Central memory CD4-positive, alpha-beta T cell (primary cell): ENCODE measurements around the gene FAM13A.
"Not testable (repeated sequence)": the region's sequence is repeated elsewhere in the genome, so short reads cannot be mapped to it uniquely, and the experiment has no call there.

ENCODE experiments used
- DNase-seq: peaks from one replicate; pipeline ENCODE4 v3.0.0; 2022

The FAM13A gene

DNA sequence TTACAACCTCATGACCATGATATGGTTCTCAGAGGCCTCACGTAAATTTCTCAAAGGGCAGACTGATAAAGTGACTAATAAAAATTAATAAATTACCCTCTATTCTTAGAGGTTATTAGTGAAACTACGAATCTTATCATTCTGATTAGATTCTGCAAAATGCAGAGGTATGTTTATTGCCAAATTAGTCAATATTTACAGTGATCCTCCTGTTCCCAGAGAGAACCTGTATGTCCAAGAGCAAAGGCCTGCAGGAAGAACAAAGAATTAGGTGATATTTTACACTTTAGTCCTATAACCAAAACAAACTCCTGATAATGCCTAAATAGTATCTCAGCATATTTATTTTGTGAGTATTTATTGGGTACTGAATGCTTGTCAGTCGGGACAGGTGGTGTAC lies 58.1 kb downstream of the FAM13A start:
- DNase-seq: no peak

DNA sequence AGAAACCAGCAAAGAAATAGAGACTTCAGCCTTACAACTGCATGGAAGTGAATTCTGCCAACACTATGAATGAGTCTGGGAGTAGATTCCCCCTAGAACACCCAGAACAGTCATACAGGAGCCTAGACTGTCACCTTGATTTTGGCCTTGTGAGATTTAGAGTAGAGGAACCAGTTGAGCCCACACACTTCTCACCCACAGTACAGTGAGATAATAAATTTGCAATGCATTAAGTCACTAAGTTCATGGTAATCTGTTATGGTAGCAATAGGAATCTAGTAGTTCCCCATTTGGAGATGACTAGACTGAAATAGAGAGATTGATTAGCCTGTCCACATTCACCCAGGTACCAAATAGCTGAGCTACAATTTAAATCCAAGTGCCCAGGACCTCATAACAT lies 59.0 kb downstream of the FAM13A start:
- no peak for DNase-seq

DNA sequence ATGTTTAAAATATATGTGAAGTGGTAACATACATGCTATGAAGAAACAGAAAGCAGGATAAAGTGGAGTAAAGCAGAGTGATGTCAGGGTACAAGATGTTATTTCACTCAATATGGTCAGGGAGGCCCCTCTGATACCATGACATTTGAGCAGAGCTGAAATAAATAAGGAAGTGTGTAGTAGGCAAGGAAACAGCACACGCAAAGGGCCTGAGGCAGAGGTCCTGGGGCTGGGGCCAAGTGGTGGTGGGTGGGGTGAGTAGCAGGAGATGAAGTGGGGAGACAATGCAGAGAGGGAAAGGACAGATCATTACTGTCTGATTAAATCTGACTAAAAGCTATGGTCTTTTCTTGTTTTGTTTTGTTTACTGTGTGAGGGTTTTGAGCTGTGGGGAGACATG lies 61.1 kb downstream of the FAM13A start:
- no peak for DNase-seq

DNA sequence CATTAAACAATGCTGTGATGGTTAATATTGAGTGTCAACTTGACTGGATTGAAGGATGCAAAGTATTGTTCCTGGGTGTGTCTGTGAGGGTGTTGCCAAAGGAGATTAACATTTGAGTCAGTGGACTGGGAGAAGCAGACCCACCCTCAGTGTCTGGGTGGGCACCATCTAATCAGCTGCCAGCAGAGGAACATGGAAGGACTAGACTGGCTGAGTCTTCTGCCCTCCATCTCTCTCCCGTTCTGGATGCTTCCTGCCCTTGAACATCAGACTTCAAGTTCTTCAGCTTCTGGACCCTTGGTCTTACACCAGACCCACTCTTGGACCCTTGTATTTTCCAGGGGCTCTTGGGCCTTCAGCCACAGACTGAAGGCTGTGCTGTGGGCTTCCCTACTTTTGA lies 61.7 kb downstream of the FAM13A start:
- not testable (repeated sequence) for DNase-seq

DNA sequence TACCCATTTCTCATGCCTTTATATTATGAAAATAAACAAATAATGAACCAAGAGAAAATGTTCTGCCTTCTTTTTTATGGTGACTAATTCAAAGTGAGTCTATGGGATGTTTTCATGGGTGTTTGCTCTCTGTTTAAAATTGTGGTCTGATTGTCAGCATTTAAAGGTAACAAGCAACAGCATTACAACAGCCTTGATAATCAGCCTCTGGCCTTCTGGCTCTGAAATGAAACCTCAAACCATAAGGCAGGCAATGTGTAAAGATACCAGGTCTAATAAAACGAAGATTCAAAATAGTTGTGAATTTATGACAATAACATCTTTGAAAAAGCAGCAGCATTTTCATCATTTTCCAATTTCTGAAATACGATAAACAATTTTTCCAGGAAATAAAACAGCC lies 63.7 kb downstream of the FAM13A start:
- no peak for DNase-seq

DNA sequence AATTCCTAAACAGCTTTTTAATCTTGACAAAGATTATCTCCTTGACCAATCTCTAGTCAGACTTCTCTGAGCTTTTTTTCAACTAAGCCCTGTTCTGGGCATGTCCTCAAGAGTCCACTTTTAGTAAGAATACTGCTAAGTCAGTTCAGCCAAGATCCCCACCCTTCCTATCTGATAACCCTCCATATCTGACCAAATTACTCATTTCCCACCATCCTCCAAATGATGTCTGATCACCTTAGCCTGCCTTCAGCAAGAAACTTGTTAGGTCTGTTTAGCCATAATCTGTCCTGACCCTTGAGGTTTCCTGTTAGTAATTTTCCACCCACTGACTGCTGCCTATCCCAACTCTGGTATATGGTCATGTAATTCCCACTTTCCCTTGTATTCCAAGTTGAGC lies 65.2 kb downstream of the FAM13A start:
- no peak for DNase-seq

DNA sequence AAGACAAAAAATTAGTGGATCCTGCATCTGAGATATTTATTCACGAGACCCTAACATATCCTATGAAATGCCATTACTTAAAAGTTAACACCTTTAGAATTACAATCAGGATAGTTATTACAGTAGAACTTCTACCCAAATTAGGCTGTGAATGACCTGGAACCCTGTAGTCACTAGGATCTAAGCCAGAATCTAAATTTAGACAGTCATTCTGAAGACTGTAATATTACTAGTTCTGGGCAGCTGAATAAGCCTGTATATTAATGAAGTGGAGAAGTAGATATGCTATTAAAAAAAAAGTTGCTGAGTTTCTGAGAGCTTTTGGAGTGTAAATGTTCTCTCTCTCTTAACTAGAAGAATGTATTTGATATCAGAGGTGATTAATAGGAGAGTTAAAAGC lies 67.0 kb downstream of the FAM13A start:
- DNase-seq: no peak

DNA sequence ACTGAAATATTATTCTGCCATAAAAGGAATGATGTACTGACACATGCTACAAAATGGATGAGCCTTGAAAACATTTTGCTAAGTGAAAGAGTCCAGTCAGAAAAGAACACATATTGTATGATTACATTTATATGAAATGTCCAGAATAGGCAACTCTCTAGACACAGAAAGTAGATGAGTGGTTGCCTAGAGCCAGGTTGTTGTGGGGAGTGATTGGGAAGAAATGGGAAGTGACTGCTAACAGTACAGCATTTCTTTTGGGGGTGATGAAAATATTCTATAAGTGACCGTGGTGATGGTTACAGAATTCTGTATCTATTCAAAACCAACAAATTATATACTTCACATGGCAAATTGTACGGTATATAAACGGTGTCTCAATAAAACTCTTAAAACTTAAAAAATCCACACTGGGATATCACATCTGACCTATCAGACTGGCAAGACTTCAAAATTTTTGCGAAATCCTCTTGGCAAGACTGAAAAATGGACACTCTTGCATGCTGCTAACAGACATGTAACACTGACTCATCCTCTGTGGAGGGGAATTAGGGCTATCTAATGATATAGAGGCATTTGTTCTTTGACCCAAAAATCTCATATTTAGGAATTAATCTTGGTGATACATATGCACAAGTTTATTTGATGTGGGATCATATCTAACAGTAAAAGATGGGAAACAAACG lies 71.8 kb downstream of the FAM13A start:
- no peak for DNase-seq

DNA sequence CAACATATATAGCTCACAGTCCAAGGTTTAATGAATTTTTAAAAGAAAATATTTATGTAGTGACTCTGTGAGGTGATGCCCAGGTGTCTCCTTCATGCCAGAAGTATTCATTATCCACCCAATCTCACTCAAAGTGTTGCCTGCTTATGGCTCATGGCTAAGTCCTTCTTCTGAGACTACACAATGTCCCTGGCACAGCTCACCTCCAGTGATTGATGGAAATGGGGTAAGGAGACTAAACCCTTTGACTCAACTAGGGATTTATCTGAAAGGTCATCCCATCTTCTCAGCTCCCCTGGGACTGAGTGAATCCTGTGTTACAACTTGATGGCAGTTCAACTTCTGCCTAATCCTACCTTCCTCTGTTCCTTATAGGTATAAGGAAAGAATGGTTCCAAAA lies 74.2 kb downstream of the FAM13A start:
- no peak for DNase-seq

DNA sequence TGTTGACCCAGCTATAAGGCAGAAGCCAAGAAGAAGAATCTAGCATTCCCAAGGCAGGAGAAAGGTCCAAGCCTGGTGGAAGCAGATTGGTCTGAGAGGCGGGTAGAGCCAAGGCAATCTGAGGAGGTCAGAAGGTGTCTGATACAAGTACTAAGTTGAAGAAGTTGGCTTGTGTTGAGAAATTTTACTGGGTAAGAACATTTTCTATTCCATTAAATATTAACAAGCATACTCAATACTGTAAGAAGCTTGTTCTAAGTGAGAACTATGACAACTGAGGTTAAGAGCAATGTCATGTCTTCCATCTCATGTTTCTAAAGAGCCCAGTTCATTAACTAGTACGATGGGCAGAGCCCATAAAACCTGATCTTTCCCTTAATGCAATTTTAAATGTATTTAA lies 75.0 kb downstream of the FAM13A start:
- DNase-seq: no peak

DNA sequence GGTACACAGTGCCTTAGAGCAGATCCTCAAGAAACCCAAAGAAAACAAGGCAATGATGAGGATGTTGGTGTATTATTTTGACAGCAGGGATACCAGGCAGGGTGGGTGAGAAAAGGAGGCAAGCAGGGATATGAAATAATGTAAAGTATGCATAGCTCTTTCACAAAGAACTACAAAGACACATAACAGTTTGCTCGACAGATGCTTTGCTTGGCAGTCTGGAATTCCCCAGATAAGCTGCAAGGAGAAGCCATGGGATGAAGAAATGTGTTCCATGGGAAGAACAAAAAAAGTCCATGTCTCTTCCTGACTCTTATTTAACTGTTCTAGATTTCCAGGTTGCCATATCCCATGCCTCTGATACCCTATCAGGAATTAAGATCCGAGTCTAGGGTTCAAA lies 75.4 kb downstream of the FAM13A start:
- no peak for DNase-seq

DNA sequence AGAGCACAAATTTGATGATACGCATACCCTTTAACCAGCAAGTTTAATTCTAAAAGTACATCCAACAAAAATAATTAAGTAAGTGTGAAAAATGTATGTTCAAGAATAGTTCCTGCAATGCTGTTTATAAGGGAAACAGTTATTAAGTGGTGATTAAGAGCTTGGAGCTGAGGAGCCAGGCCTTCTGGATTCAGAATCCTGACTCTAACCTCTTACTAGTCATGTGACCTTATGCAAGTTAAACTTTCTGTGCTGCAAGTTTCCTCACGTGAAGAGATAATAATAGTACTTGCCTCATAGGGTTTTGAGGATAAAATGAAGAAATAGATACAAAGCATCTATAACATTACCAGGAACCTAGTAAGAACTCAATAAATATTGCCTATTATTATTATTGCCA lies 77.7 kb downstream of the FAM13A start:
- no peak for DNase-seq

DNA sequence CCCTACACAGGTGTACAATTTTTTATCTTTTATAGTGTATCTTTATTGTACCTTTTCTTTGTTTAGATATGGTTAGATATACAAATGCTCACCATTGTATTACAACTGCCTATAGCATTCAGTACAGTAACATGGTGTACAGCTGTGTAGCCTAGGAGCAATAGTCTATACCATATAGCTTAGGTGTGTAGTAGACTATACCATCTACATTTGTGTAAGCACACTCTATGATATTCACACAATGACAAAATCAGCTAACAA lies 80.3 kb downstream of the FAM13A start:
- DNase-seq: no peak

DNA sequence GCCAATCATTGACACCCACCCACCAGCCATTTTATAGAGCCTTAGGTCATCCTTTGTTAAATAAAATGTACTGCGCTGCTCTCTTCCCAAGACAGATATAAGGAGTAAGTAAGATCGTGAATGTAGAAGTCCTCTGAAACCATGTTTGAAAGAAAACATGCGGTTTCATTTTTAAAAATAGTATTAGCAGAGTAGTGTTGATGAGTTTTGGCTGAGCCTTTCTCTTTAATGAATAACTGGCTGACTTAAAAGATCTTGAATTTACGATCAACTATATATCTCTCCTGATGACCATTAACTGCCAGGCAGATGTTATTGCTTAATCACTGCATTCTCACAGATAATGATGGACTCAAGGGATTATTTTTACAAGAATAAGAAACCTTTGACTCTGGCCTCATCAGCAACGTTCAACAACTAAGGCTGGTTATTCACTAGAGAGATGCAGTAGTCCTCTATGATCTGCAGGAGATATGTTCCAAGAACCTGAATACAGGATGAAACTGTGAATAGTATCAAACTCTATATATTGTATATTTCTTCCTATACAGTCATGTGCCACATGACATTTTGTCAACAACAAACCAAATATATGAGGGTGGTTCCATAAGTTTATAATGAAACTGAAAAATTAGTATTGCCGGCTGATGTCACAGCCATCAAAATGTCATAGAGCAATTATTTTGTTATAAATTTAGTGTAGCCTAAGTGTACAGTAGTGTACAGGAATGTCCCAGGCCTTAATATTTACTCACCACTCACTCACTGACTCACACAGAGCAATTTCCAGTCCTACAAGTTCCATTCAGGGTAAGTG lies 80.8 kb downstream of the FAM13A start:
- DNase-seq: no peak

DNA sequence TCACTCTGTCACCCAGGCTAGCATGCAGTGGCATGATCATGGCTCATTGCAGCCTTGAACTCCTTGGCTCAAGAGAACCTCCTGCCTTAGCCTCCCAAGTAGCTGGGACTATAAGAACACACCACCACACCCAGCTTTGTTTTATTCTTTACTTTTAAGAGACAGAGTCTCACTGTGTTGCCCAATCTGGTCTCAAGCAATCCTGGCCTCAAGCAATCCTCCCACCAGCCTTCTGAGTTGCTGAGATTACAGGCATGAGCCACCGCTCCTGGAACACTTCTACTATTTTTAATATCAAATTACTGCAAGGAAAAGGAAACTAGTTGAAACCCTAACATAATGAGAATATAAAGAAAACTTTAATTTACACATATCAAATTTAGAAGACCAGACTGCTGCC lies 85.4 kb downstream of the FAM13A start:
- DNase-seq: no peak

DNA sequence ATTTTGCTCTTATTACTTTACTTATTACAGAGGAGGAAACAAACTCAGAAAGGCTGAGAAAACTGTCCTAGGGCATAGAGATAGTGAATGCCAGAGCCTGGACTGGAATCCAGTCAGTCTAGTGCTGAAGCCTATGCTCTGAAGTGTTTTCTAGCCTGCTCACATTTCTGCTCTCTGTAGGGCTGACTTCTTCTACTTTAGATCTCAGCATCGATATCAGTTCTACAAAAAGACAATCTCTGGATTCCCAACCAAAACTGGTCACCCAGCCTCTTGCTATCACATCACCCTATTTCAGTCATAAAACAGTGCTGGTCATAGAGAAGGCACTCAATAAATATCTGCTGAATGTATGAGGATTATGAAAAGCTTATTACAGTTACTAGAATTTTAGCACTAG lies 87.2 kb downstream of the FAM13A start:
- no peak for DNase-seq

DNA sequence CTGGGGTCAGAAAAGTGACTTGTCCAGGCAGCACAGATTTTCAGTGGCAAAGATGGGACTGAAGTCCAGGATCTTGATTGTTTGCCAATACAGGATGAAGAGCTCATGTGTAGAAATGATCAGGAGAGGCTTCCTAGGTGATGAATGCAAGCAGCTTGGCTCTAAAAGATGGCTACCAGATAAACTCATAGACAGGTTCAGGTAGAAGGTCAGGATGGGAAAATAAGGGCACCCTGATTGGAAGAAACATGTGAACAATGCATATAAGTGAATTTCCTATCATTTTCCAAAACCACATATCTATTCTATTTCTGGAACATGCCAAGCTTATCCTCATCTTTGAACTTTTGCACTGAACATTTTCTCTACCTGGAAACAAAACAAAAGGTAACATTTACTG lies 87.7 kb downstream of the FAM13A start:
- DNase-seq: no peak

DNA sequence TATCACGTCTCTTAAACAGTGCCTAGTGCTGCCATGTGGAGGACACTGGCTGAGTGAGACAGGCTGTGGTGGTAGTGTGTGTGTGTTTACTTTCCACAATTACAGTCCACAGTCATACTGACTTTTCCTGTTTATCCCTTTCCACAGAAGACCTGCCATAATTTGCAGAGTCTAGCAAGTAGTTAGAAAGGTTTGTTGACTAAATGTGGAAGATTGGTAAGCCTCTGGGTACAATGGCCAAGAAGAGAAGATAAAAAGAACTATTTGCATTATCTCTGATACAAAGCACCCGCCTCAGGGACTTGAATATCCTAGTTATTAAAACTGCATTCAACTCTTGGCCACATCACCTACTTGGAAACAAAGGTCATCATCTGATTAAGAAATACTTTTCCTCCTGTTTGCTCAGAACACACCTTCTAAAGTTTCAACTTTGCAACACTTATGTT lies 89.1 kb downstream of the FAM13A start:
- no peak for DNase-seq

DNA sequence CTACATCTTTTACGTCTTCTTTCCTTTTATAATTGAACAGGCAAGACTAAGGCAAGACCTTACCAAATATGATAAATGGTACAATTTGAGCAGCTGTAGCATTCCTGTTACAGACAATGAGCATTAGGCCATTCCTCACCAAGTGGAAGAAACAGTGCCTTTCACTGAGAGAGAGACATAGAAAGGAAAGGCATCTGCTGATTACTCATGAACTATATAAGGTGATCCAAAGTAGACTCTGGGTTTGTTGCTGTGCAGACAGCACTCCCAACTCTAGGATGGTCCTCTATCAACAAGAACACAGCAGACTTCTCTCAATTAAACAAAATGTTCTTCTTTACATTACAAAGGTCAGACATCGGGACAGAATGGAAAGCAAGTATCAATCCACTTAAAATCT lies 91.9 kb downstream of the FAM13A start:
- no peak for DNase-seq

DNA sequence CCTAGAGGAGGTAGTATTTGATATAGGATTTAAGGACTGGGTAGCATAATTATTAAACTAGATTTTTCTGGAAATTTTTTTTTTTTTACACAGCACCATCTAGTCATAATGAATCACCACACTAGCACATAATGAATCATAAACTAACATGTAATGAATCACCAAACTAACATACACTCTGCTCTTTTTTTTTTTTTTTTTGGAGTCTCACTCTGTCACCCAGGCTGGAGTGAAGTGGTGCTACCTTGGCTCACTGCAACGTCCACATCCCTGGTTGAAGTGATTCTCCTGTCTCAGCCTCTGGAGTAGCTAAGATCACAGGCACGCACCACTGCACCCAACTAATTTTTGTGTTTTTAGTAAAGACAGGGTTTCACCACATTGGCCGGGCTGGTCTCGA lies 92.5 kb downstream of the FAM13A start:
- DNase-seq: no peak

DNA sequence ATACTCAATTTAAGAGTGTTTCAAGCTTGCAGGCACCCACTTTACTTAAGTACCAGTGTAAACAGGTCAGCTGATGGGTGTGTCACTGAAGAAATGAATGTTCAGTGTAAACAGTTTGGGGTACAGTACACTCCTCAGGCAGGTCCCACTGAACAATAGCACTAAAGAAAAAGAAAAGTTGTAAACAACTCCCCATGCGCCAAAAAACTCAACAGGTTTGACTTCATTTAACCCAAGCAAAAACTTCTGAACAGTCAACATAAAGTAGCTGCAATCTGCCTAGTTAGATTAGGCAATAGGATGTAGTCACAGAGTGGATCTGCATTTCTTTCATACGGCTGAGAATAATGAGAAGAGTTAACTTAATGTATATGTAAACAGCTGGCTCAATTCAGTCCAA lies 93.2 kb downstream of the FAM13A start:
- no peak for DNase-seq

DNA sequence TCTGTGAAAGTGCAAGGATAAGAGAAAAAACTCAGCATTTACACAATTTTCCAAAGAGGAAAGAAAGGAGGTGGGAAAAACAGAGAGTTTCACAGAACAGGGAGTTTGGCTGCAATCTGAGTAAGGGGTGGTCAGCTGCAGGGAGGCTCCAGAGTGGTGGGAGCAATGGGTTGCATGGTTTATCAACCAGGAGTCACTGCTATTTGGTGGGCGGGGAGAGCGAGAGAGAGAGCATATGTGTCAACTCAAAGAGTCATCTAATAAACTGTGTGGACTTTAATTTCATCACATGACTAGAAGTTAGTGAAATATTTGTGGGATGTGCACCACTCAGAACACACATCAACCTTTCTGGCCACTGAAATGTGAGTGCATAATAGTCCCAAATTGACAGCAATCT lies 94.6 kb downstream of the FAM13A start:
- DNase-seq: no peak

DNA sequence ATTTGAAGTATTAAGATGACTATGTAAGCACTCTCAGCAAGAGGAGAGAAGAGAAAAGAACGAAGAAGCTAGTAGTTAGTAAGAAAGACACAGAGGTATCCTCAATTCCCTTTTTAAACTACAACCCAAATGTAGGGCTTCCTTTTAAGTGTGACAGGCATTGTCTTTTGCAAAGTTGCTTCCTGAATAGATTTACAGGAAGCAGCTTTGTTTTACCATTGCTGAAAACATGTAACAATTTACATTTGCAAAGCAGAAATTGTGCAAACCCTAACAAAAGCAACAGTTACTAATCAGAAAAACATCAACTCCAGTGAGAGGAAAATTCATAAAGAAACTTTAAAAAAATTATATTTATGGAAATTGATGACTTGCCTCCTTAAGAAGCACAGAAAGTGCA lies 96.4 kb downstream of the FAM13A start:
- DNase-seq: no peak

DNA sequence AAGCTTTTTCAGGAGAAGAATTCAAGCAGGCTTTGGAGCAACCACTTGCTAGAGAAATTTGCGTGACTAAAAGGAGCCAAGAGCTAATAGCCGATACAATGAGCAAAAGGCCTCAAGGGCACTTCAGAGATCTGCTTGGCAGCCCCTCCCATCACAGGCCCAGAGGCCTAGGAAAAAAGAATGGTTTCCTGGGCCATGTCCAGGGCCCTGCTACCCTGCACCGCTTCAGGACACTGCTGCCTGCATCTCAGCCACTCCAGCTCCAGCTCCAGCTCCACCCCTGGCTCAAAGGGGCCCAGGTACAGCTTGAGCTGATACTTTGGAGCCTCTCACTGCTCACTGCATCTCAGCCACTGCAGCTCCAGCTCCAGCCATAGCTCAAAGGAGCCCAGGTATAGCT lies 98.9 kb downstream of the FAM13A start:
- DNase-seq: no peak

DNA sequence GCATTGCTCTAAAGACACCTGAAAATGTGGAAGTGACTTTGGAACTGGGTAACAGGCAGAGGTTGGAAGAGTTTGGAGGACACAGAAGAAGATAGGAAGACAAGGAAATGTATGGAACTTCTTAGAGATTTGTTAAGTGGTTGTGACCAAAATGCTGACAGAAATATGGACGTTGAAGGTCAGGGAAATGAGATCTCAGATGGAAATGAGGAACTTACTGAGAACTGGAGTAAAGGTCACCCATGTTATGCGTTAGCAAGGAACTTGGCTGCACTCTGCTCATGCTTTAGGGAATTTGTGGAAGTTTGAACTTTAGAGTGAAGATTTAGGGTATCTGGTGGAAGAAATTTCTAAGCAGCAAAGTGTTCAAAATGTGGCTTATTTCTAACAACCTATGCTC lies 99.4 kb downstream of the FAM13A start:
- DNase-seq: no peak
